Measurements from ENCODE around the gene DYNC1LI1. TPM values are rescaled to one million over a fixed set of nuclear protein-coding genes. Genes with fewer than 3 reads are reported as not detected.

The DYNC1LI1 gene
- polyA plus RNA-seq, 1 experiment = 53.4 TPM

GRCh38 chr3:32493437-32494414 lies 76.9 kb downstream of the DYNC1LI1 start:
- Histone ChIP-seq H3K9me3 (ENCODE audit: control insufficient read depth, insufficient read depth, low read length) (no peaks in the 10 kb centered on the region), H3K27me3 (ENCODE audit: control insufficient read depth, insufficient read depth, low read length) (no peaks in the 10 kb centered on the region), H3K27ac (ENCODE audit: low read depth, low read length) (no peak overlapping the region), H3K4me3 (ENCODE audit: low read depth, low read length) (no peak overlapping the region)
- no peak for TF ChIP-seq CTCF (IDR thresholded peaks at IDR 0.05; ENCODE audit: low read depth, low read length)
- no peak for DNase-seq (ENCODE audit: low read depth, low spot score)
- ChIA-PET CTCF (interaction anchor here (1.3 kb wide), 1 partner anchor 26 kb away, joined by 9 read pairs; no protein-coding TSS in a partner anchor), POLR2A (no interaction called here)

GRCh38 chr3:32492684-32493436 lies 77.8 kb downstream of the DYNC1LI1 start:
- Histone ChIP-seq H3K4me3 (ENCODE audit: low read depth, low read length) (no peak overlapping the region), H3K27ac (ENCODE audit: low read depth, low read length) (no peak overlapping the region), H3K9me3 (ENCODE audit: control insufficient read depth, insufficient read depth, low read length) (no peaks in the 10 kb centered on the region), H3K27me3 (ENCODE audit: control insufficient read depth, insufficient read depth, low read length) (no peaks in the 10 kb centered on the region)
- POLR2A ChIA-PET = no interaction called here
- TF ChIP-seq CTCF (IDR thresholded peaks at IDR 0.05; ENCODE audit: low read depth, low read length) = no peak
- CTCF ChIA-PET = interaction anchor here (0.6 to 2.0 kb wide), 3 partner anchors 25 to 195 kb away, joined by 3 to 9 read pairs (median 9); no protein-coding TSS in a partner anchor
- DNase-seq (ENCODE audit: low read depth, low spot score) = no peak

- Histone ChIP-seq H3K9me3 (ENCODE audit: control insufficient read depth, insufficient read depth, low read length) (no peaks in the 10 kb centered on the region), H3K27me3 (ENCODE audit: control insufficient read depth, insufficient read depth, low read length) (no peaks in the 10 kb centered on the region), H3K4me3 (ENCODE audit: low read depth, low read length) (no peak overlapping the region), H3K27ac (ENCODE audit: low read depth, low read length) (no peak overlapping the region)
- CTCF ChIA-PET = interaction anchor here (2.0 kb wide), 1 partner anchor 21 kb away, joined by 6 read pairs; no protein-coding TSS in a partner anchor
- POLR2A ChIA-PET = no interaction called here
- TF ChIP-seq CTCF (IDR thresholded peaks at IDR 0.05; ENCODE audit: low read depth, low read length) = no peak
- no peak for DNase-seq (ENCODE audit: low read depth, low spot score)
Measured at GRCh38 chr3:32488474-32489008, 82.1 kb downstream of the DYNC1LI1 start.

GRCh38 chr3:32487781-32488473 lies 82.7 kb downstream of the DYNC1LI1 start:
- no peak overlapping the region for H3K4me3 ChIP-seq (ENCODE audit: low read depth, low read length)
- no peak overlapping the region for H3K27ac ChIP-seq (ENCODE audit: low read depth, low read length)
- DNase-seq (ENCODE audit: low read depth, low spot score) = no peak
- H3K27me3 ChIP-seq (ENCODE audit: control insufficient read depth, insufficient read depth, low read length) = no peaks in the 10 kb centered on the region
- ChIA-PET POLR2A (no interaction called here), CTCF (interaction anchor here (2.0 kb wide), 1 partner anchor 20 kb away, joined by 6 read pairs; no protein-coding TSS in a partner anchor)
- TF ChIP-seq CTCF (IDR thresholded peaks at IDR 0.05; ENCODE audit: low read depth, low read length) = no peak
- H3K9me3 ChIP-seq (ENCODE audit: control insufficient read depth, insufficient read depth, low read length) = no peaks in the 10 kb centered on the region

Measured in AG04450 (cell line).